ENCODE data around the gene FPGS.
"Not testable (repeated sequence)": the region's sequence is repeated elsewhere in the genome, so short reads cannot be mapped to it uniquely, and the experiment has no call there.

The FPGS gene

GRCh38 chr9:127772603-127773002 is 30.1 kb upstream of the FPGS start:
- no peak overlapping the region for H3K4me3 ChIP-seq (ENCODE audit: low read length)
- no peak overlapping the region for H3K9ac ChIP-seq (ENCODE audit: low read depth, low read length)
- H3K4me1 ChIP-seq (ENCODE audit: control insufficient read depth, insufficient read depth, low read length) = peaks cover 5% of the 10 kb centered on the region
- no peaks in the 10 kb centered on the region for H3K36me3 ChIP-seq (ENCODE audit: insufficient read depth, low read length)
- H3K4me2 ChIP-seq (ENCODE audit: low read length) = no peak overlapping the region
- H3K9me3 ChIP-seq (replicated peaks; ENCODE audit: low read length) = no peaks in the 10 kb centered on the region
- H3K27me3 ChIP-seq (ENCODE audit: control insufficient read depth, insufficient read depth, low read length) = peaks cover 32% of the 10 kb centered on the region

- Histone ChIP-seq H3K4me3 (ENCODE audit: low read length) (no peak overlapping the region), H3K9me3 (replicated peaks; ENCODE audit: low read length) (no peaks in the 10 kb centered on the region), H3K4me1 (ENCODE audit: control insufficient read depth, insufficient read depth, low read length) (peaks cover 5% of the 10 kb centered on the region), H3K36me3 (ENCODE audit: insufficient read depth, low read length) (no peaks in the 10 kb centered on the region), H3K4me2 (ENCODE audit: low read length) (no peak overlapping the region), H3K9ac (ENCODE audit: low read depth, low read length) (no peak overlapping the region), H3K27me3 (ENCODE audit: control insufficient read depth, insufficient read depth, low read length) (peaks cover 32% of the 10 kb centered on the region)
Observed at GRCh38 chr9:127773272-127773671, 29.4 kb upstream of the FPGS start.

- Histone ChIP-seq H3K27me3 (ENCODE audit: control insufficient read depth, insufficient read depth, low read length) (peaks cover 32% of the 10 kb centered on the region), H3K9me3 (replicated peaks; ENCODE audit: low read length) (no peaks in the 10 kb centered on the region), H3K4me3 (ENCODE audit: low read length) (no peak overlapping the region), H3K4me2 (ENCODE audit: low read length) (no peak overlapping the region), H3K36me3 (ENCODE audit: insufficient read depth, low read length) (no peaks in the 10 kb centered on the region), H3K4me1 (ENCODE audit: control insufficient read depth, insufficient read depth, low read length) (peaks cover 5% of the 10 kb centered on the region), H3K9ac (ENCODE audit: low read depth, low read length) (no peak overlapping the region)
Observed at GRCh38 chr9:127773981-127774380, 28.7 kb upstream of the FPGS start.

GRCh38 chr9:127776195-127776923 is 26.3 kb upstream of the FPGS start:
- H3K9me3 ChIP-seq (replicated peaks; ENCODE audit: low read length) = no peaks in the 10 kb centered on the region
- no peaks in the 10 kb centered on the region for H3K36me3 ChIP-seq (ENCODE audit: insufficient read depth, low read length)
- no peak overlapping the region for H3K4me2 ChIP-seq (ENCODE audit: low read length)
- H3K4me1 ChIP-seq (ENCODE audit: control insufficient read depth, insufficient read depth, low read length) = no peaks in the 10 kb centered on the region
- peaks cover 26% of the 10 kb centered on the region for H3K27me3 ChIP-seq (ENCODE audit: control insufficient read depth, insufficient read depth, low read length)
- no peak overlapping the region for H3K9ac ChIP-seq (ENCODE audit: low read depth, low read length)
- H3K4me3 ChIP-seq (ENCODE audit: low read length) = no peak overlapping the region

- Histone ChIP-seq H3K4me2 (ENCODE audit: low read length) (no peak overlapping the region), H3K4me1 (ENCODE audit: control insufficient read depth, insufficient read depth, low read length) (no peaks in the 10 kb centered on the region), H3K27me3 (ENCODE audit: control insufficient read depth, insufficient read depth, low read length) (peaks cover 26% of the 10 kb centered on the region), H3K9ac (ENCODE audit: low read depth, low read length) (no peak overlapping the region), H3K4me3 (ENCODE audit: low read length) (no peak overlapping the region), H3K9me3 (replicated peaks; ENCODE audit: low read length) (no peaks in the 10 kb centered on the region), H3K36me3 (ENCODE audit: insufficient read depth, low read length) (no peaks in the 10 kb centered on the region)
Observed at GRCh38 chr9:127776924-127777289, 25.8 kb upstream of the FPGS start.

GRCh38 chr9:127777368-127777980 is 25.2 kb upstream of the FPGS start:
- no peaks in the 10 kb centered on the region for H3K36me3 ChIP-seq (ENCODE audit: insufficient read depth, low read length)
- no peak overlapping the region for H3K9ac ChIP-seq (ENCODE audit: low read depth, low read length)
- H3K27me3 ChIP-seq (ENCODE audit: control insufficient read depth, insufficient read depth, low read length) = peaks cover 25% of the 10 kb centered on the region
- no peaks in the 10 kb centered on the region for H3K4me1 ChIP-seq (ENCODE audit: control insufficient read depth, insufficient read depth, low read length)
- no peak overlapping the region for H3K4me3 ChIP-seq (ENCODE audit: low read length)
- no peak overlapping the region for H3K4me2 ChIP-seq (ENCODE audit: low read length)
- no peaks in the 10 kb centered on the region for H3K9me3 ChIP-seq (replicated peaks; ENCODE audit: low read length)

GRCh38 chr9:127778280-127779135 is 24.2 kb upstream of the FPGS start, which contains the start of gene SH2D3C:
TSS of gene SH2D3C (minus strand) at chr9:127778666. CDS start at chr9:127778627, 39 bp downstream.
- Histone ChIP-seq H3K4me3 (ENCODE audit: low read length) (no peak within 1 kb of the TSS), H3K9me3 (replicated peaks; ENCODE audit: low read length) (no peaks in the 10 kb centered on the region), H3K4me2 (ENCODE audit: low read length) (no peak within 1 kb of the TSS), H3K27me3 (ENCODE audit: control insufficient read depth, insufficient read depth, low read length) (peaks cover 18% of the 10 kb centered on the region), H3K9ac (ENCODE audit: low read depth, low read length) (no peak within 1 kb of the TSS), H3K4me1 (ENCODE audit: control insufficient read depth, insufficient read depth, low read length) (no peaks in the 10 kb centered on the region), H3K36me3 (ENCODE audit: insufficient read depth, low read length) (no peaks in the 10 kb centered on the region)

GRCh38 chr9:127779136-127779981 is 23.3 kb upstream of the FPGS start:
- no peaks in the 10 kb centered on the region for H3K36me3 ChIP-seq (ENCODE audit: insufficient read depth, low read length)
- no peak overlapping the region for H3K4me3 ChIP-seq (ENCODE audit: low read length)
- H3K27me3 ChIP-seq (ENCODE audit: control insufficient read depth, insufficient read depth, low read length) = peaks cover 14% of the 10 kb centered on the region
- no peaks in the 10 kb centered on the region for H3K4me1 ChIP-seq (ENCODE audit: control insufficient read depth, insufficient read depth, low read length)
- no peak overlapping the region for H3K9ac ChIP-seq (ENCODE audit: low read depth, low read length)
- H3K4me2 ChIP-seq (ENCODE audit: low read length) = no peak overlapping the region
- H3K9me3 ChIP-seq (replicated peaks; ENCODE audit: low read length) = no peaks in the 10 kb centered on the region

GRCh38 chr9:127780126-127780885 is 22.4 kb upstream of the FPGS start:
- no peaks in the 10 kb centered on the region for H3K9me3 ChIP-seq (replicated peaks; ENCODE audit: low read length)
- H3K4me1 ChIP-seq (ENCODE audit: control insufficient read depth, insufficient read depth, low read length) = peaks cover 3% of the 10 kb centered on the region
- no peak overlapping the region for H3K4me2 ChIP-seq (ENCODE audit: low read length)
- no peak overlapping the region for H3K9ac ChIP-seq (ENCODE audit: low read depth, low read length)
- no peaks in the 10 kb centered on the region for H3K36me3 ChIP-seq (ENCODE audit: insufficient read depth, low read length)
- H3K27me3 ChIP-seq (ENCODE audit: control insufficient read depth, insufficient read depth, low read length) = peaks cover 12% of the 10 kb centered on the region
- H3K4me3 ChIP-seq (ENCODE audit: low read length) = no peak overlapping the region

- not testable (repeated sequence) for H3K9ac ChIP-seq (ENCODE audit: low read depth, low read length); H3K4me1 ChIP-seq (ENCODE audit: control insufficient read depth, insufficient read depth, low read length); H3K9me3 ChIP-seq (replicated peaks; ENCODE audit: low read length); H3K36me3 ChIP-seq (ENCODE audit: insufficient read depth, low read length); H3K4me3 ChIP-seq (ENCODE audit: low read length); H3K4me2 ChIP-seq (ENCODE audit: low read length)
- H3K27me3 ChIP-seq (ENCODE audit: control insufficient read depth, insufficient read depth, low read length) = peaks cover 12% of the 10 kb centered on the region
Observed at GRCh38 chr9:127780909-127781308, 21.8 kb upstream of the FPGS start.
